C4-2B (cell line): Measurements from ENCODE around the gene CIBAR2.

Source experiments
- H3K27ac ChIP-seq: fragments of 450-650 bp; 2 replicates; pipeline ENCODE4 v1.5.1; 2017
- ZFX ChIP-seq: fragments of 450-650 bp; IDR thresholded peaks from 2 replicates; pipeline ENCODE4 v1.6.1; 2017
- TF ChIP-seq, protein P1 (sequence below): fragments of 450-650 bp; conservative IDR thresholded peaks from 2 replicates; pipeline ENCODE4 v1.5.1; 2017; ENCODE audit warnings: mild to moderate bottlenecking

Gene CIBAR2

DNA sequence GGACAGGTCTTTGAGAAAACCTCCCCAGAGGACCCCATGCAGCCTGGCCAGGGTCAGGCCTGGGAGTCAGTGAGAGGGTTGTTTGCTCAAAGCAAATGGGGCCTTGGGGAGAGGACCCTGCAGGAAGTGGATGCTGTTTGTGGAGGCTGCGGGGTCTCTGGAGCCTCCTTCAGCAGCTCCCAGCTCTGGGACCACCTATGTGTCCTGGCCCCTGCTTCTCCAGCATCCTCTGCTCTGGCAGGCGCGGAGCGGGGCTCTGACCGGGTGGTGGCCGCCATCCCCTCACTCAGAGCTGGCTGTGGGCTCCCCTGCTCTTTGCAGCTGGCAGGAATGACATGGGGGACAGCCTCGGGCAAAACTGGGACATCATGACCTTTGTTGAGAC lies 29.8 kb upstream of the CIBAR2 start:
- TF ChIP-seq, protein P1, sequence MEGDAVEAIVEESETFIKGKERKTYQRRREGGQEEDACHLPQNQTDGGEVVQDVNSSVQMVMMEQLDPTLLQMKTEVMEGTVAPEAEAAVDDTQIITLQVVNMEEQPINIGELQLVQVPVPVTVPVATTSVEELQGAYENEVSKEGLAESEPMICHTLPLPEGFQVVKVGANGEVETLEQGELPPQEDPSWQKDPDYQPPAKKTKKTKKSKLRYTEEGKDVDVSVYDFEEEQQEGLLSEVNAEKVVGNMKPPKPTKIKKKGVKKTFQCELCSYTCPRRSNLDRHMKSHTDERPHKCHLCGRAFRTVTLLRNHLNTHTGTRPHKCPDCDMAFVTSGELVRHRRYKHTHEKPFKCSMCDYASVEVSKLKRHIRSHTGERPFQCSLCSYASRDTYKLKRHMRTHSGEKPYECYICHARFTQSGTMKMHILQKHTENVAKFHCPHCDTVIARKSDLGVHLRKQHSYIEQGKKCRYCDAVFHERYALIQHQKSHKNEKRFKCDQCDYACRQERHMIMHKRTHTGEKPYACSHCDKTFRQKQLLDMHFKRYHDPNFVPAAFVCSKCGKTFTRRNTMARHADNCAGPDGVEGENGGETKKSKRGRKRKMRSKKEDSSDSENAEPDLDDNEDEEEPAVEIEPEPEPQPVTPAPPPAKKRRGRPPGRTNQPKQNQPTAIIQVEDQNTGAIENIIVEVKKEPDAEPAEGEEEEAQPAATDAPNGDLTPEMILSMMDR = no peak
- TF ChIP-seq ZFX = no peak
- no peak overlapping the region for H3K27ac ChIP-seq

DNA sequence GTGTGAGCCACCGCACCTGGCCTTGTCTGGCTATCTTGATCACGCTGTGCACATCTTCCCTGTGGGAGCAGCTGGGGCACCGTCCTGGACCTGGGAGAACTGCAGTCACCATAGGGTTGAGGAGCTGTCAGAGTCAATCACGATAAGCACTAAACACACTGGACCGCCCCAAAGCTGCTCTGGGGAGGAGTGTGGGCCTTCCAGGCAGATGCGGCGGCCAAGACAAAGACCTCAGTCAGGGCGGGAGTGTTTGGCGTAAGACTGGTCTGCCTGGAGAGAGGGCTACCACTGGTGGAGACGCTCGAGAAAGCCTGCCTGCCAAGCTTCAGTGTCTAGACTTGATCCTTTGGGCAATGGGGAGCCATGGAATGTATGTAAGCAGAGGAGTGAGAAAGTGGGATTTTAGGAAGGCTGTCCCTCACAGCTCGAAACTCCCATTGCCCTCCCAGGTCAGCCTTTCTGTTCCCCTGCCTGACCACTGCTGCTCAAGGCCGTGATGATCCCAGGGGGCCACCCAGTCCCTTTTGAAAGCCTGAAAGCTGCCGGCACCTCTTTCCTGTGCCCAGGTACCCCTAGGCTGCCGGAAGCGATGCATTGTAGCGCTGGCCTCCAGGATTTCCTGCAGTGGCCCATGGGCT lies 29.3 kb upstream of the CIBAR2 start:
- no peak overlapping the region for H3K27ac ChIP-seq
- TF ChIP-seq ZFX = no peak
- TF ChIP-seq, protein P1 = no peak

DNA sequence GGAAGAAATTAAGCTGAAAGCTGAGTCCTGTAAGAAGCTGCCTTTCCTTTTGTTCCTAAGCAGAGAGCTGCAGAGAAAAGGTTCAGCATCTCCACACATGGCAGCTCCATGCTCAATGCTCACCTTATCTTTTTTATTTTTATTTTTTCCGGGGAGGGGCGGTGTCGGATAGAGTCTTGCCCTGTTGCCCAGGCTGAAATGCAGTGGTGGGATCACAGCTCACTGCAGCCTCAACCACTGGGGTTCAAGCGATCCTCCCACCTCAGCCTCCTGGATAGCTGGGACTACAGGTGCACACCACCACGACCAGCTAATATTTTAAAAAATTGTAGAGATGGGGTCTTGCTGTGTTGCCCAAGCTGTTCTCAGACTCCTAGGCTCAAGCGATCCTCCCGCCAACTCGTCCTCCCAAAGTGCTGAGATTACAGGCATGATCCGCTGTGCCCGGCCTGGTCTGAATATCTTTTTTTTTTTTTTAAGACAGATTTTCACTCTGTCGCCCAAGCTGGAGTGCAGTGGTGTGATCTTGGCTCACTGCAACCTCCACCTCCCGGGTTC lies 28.3 kb upstream of the CIBAR2 start:
- H3K27ac ChIP-seq = no peak overlapping the region
- no peak for TF ChIP-seq ZFX
- TF ChIP-seq, protein P1 = no peak

DNA sequence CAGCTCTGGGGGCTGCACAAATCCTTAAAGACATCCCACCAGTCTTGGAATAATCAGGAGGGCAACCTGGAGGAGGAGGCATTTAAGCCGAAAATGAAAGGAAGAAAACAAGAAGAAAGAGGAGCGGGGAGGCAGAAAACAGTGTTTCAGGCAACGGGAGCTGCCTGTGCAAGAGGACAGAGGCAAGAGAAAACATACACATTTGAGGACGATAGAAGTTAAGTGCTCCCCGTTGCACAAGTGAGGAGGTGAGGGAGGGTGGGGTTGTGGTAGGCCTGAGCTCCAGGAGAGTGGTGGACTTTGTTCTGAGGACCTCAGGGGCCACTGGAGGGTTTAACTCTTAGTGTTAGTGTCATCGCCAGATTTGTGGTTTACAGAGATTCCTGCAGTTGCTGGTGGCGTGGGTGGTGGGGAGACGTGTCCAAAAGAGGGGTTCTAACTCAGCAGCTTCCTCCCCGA lies 27.6 kb upstream of the CIBAR2 start:
- no peak overlapping the region for H3K27ac ChIP-seq
- no peak for TF ChIP-seq ZFX
- TF ChIP-seq, protein P1 = no peak

DNA sequence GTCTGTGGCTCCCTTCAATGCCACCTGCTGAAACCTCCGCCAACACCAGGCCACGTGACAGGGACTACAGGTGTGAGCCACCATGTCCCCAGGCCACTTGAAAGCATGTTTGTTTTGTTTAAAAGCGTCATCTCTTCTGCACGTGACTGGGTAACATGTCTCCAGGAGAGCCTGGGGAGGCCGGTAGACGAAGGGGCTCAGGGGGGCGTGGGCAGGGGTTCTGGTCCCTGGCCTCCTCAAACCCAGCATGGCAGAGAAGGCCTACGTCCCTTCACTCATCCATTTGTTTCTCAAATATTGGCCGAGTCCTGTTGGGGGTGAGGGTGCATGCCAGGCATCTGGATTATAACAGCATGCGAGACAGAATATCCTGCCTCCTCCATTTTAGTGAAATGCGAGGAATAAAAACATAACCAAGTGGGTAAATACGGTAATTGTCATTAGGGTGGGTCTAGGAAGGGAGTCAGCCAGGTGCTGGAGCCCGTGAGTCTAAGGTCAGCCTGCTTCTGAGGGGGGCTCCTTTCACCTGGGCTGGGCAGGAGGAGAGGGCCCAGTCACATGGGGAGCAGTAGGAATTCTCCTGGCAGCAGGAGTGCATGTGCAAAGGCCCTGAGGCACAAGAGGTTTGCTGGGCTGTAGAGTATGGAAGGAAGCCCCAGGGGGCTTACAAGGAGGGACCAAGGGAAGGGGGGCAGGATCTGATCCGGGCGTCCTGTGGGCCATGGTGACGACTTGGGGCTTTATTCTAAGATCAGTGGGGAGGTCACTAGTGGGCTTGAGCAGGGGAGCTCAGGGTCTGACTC lies 26.8 kb upstream of the CIBAR2 start:
- TF ChIP-seq, protein P1 = no peak
- TF ChIP-seq ZFX = no peak
- H3K27ac ChIP-seq = no peak overlapping the region

DNA sequence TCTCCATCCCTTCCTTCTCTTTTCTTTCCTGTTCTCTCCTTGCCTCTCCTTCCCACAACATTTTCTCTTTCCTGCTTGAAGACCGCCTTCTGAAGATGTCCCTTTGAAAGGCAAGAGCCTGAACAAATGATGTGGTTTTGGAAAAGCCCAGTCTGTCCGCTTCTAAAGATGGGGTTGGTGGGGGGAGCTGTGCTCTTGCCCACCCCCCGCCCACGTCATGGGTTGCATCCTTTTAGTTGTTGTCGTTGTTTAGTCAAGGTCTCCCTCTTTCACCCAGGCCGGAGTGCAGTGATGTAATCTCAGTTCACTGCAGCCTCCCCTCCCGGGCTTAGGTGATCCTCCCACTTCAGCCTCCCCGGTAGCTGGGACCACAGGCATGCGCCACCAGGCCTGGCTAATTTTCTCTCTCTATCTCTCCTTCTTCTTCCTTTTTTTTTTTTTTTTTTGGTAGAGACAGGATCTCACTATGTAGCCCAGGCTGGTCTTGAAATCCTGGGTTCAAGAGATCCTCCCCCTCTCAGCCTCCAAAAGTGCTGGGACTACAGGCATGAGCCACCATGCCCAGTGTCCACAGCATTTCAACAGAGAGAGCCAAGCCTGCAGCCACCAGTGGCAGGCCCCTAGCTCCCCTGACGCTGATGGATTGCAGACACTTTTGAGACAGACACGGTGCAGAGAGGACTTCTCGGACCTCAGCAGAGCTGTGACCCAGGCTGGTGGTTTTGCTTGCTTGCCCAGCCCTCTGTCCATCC lies 26.0 kb upstream of the CIBAR2 start:
- no peak overlapping the region for H3K27ac ChIP-seq
- TF ChIP-seq, protein P1 = no peak
- no peak for TF ChIP-seq ZFX
